ENCODE data around the gene STX4. TPM values are rescaled to one million over a fixed set of nuclear protein-coding genes. Genes with fewer than 3 reads are reported as not detected.

The STX4 gene
- total RNA-seq, 1 donor from 2014 or later, result 6.6 TPM

- H3K4me1 ChIP-seq, result peaks cover 3% of the 10 kb centered on the region
- H3K79me2 ChIP-seq (ENCODE audit: low read depth), result peaks cover 6% of the 10 kb centered on the region
- H3K4me1 Mint-ChIP-seq, result peaks cover 19% of the 10 kb centered on the region
- H3K27me3 ChIP-seq, result no peaks in the 10 kb centered on the region
- peaks cover 12% of the 10 kb centered on the region for H4K20me1 ChIP-seq (ENCODE audit: low read depth)
- H2AFZ ChIP-seq (replicated peaks), result no peak overlapping the region
- DNase-seq (ENCODE audit: low spot score), result no peak
- no peak overlapping the region for H3K4me3 Mint-ChIP-seq
- no peaks in the 10 kb centered on the region for H3K36me3 Mint-ChIP-seq
- TF ChIP-seq CTCF (IDR thresholded peaks at IDR 0.05), result no peak
- TF ChIP-seq EZH2 (IDR thresholded peaks at IDR 0.05), result no peak
- no peak for TF ChIP-seq EZH2phosphoT487 (IDR thresholded peaks at IDR 0.05)
- no peaks in the 10 kb centered on the region for H3K9me3 ChIP-seq (ENCODE audit: low read depth)
- no peaks in the 10 kb centered on the region for H3K9me3 Mint-ChIP-seq
- no peak overlapping the region for H3K27ac Mint-ChIP-seq
- H3K27me3 Mint-ChIP-seq (ENCODE audit: insufficient read depth, low read depth), result peaks cover 2% of the 10 kb centered on the region
- H3K36me3 ChIP-seq, result no peaks in the 10 kb centered on the region
- no peak overlapping the region for H3K27ac ChIP-seq
- H3K4me3 ChIP-seq, result no peak overlapping the region
- no peaks in the 10 kb centered on the region for H3F3A ChIP-seq (ENCODE audit: low read depth)
- H3K9ac ChIP-seq, result no peak overlapping the region
- no peak overlapping the region for H3K4me2 ChIP-seq
Observed at GRCh38 chr16:31004658-31005057, 28.7 kb upstream of the STX4 start.

GRCh38 chr16:31005350-31006085 is 27.8 kb upstream of the STX4 start:
- H2AFZ ChIP-seq (replicated peaks), result no peak overlapping the region
- H3F3A ChIP-seq (ENCODE audit: low read depth), result no peaks in the 10 kb centered on the region
- no peak for DNase-seq (ENCODE audit: low spot score)
- H3K9ac ChIP-seq, result no peak overlapping the region
- no peaks in the 10 kb centered on the region for H3K27me3 ChIP-seq
- no peak overlapping the region for H3K4me3 ChIP-seq
- no peak overlapping the region for H3K27ac ChIP-seq
- TF ChIP-seq CTCF (IDR thresholded peaks at IDR 0.05), result no peak
- H3K4me2 ChIP-seq, result no peak overlapping the region
- H4K20me1 ChIP-seq (ENCODE audit: low read depth), result peaks cover 12% of the 10 kb centered on the region
- Mint-ChIP-seq H3K27ac (no peak overlapping the region), H3K4me3 (no peak overlapping the region), H3K27me3 (ENCODE audit: insufficient read depth, low read depth) (peaks cover 5% of the 10 kb centered on the region), H3K9me3 (no peaks in the 10 kb centered on the region), H3K36me3 (no peaks in the 10 kb centered on the region), H3K4me1 (peaks cover 23% of the 10 kb centered on the region)
- peaks cover 6% of the 10 kb centered on the region for H3K79me2 ChIP-seq (ENCODE audit: low read depth)
- H3K9me3 ChIP-seq (ENCODE audit: low read depth), result no peaks in the 10 kb centered on the region
- H3K36me3 ChIP-seq, result no peaks in the 10 kb centered on the region
- H3K4me1 ChIP-seq, result peaks cover 6% of the 10 kb centered on the region

DNA sequence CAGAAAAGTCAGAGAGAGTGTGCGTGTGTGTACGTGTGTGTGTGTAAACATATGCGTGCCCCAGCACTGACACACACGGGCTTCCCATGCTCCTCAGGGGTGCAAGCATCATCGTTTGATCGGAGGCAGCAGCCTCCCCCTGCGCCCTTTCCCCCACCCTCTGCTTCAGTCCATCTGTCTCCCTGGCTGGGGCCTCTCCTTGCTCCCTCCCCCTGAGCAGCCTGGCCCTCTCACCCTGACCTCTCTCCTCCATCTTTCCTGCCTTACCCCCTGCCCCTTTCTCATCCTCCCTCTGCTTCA is 27.3 kb upstream of the STX4 start:
- H3K4me1 ChIP-seq, result peaks cover 6% of the 10 kb centered on the region
- no peak overlapping the region for H3K27ac ChIP-seq
- no peaks in the 10 kb centered on the region for H3K9me3 ChIP-seq (ENCODE audit: low read depth)
- H3K4me2 ChIP-seq, result no peak overlapping the region
- no peak overlapping the region for H3K4me3 ChIP-seq
- peaks cover 2% of the 10 kb centered on the region for H3K27me3 ChIP-seq
- peaks cover 12% of the 10 kb centered on the region for H4K20me1 ChIP-seq (ENCODE audit: low read depth)
- Mint-ChIP-seq H3K36me3 (no peaks in the 10 kb centered on the region), H3K9me3 (no peaks in the 10 kb centered on the region), H3K4me3 (no peak overlapping the region), H3K27me3 (ENCODE audit: insufficient read depth, low read depth) (peaks cover 5% of the 10 kb centered on the region), H3K4me1 (peaks cover 23% of the 10 kb centered on the region), H3K27ac (peak overlapping the region; percentile 57)
- no peaks in the 10 kb centered on the region for H3K36me3 ChIP-seq
- peaks cover 6% of the 10 kb centered on the region for H3K79me2 ChIP-seq (ENCODE audit: low read depth)
- no peak for DNase-seq (ENCODE audit: low spot score)
- no peaks in the 10 kb centered on the region for H3F3A ChIP-seq (ENCODE audit: low read depth)
- no peak overlapping the region for H3K9ac ChIP-seq
- H2AFZ ChIP-seq (replicated peaks), result no peak overlapping the region
- TF ChIP-seq EZH2phosphoT487 (IDR thresholded peaks at IDR 0.05) (no peak), CTCF (IDR thresholded peaks at IDR 0.05) (no peak), EZH2 (IDR thresholded peaks at IDR 0.05) (no peak)
